ENCODE data around the gene FAM72C.
"Not testable (repeated sequence)": the region's sequence is repeated elsewhere in the genome, so short reads cannot be mapped to it uniquely, and the experiment has no call there.

DNA sequence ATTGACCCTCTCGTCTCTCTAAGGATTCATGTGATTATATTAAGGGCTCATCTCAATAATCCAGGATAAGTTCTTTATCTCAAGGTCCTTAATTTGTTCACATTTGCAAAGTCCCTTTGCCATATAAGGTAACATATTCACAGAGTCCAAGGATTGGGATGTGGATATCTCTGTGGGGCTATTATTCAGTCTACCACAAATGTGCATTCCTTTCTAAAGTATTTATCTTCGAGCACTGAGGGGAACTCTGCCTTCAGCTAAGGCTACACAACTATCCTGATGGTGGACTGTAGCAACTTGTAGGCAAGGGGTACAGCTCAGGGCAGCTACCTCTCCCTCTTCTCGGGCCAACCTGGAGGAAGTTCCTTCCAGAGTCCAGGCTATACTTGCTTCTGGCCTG is 53.2 kb downstream of the FAM72C start:
- TF ChIP-seq BACH2 (CRISPR knock-in tag; IDR thresholded peaks at IDR 0.05; ENCODE audit: borderline replicate concordance); ARNTL (CRISPR knock-in tag; IDR thresholded peaks at IDR 0.05; ENCODE audit: borderline replicate concordance, low read depth); OSR1 (CRISPR knock-in tag; IDR thresholded peaks at IDR 0.05); SNAI2 (CRISPR knock-in tag; IDR thresholded peaks at IDR 0.05); ZC3H10 (CRISPR knock-in tag; IDR thresholded peaks at IDR 0.05); ISL1 (CRISPR knock-in tag; IDR thresholded peaks at IDR 0.05); ZFP3 (CRISPR knock-in tag; IDR thresholded peaks at IDR 0.05); ESRRG (CRISPR knock-in tag; IDR thresholded peaks at IDR 0.05): not testable (repeated sequence)
- TF ChIP-seq, protein P1, sequence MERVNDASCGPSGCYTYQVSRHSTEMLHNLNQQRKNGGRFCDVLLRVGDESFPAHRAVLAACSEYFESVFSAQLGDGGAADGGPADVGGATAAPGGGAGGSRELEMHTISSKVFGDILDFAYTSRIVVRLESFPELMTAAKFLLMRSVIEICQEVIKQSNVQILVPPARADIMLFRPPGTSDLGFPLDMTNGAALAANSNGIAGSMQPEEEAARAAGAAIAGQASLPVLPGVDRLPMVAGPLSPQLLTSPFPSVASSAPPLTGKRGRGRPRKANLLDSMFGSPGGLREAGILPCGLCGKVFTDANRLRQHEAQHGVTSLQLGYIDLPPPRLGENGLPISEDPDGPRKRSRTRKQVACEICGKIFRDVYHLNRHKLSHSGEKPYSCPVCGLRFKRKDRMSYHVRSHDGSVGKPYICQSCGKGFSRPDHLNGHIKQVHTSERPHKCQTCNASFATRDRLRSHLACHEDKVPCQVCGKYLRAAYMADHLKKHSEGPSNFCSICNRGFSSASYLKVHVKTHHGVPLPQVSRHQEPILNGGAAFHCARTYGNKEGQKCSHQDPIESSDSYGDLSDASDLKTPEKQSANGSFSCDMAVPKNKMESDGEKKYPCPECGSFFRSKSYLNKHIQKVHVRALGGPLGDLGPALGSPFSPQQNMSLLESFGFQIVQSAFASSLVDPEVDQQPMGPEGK (CRISPR knock-in tag; IDR thresholded peaks at IDR 0.05; ENCODE audit: borderline replicate concordance): not testable (repeated sequence)

All from SK-N-SH treated with all-trans-retinoic acid at 6 μM for 48 hours (cell line).